GM19043 (cell line): Measurements from ENCODE around the gene WFDC12.
"Not testable (repeated sequence)": the region's sequence is repeated elsewhere in the genome, so short reads cannot be mapped to it uniquely, and the experiment has no call there.

Experiments used
- ATAC-seq: cut with Tn5 transposase; IDR thresholded peaks from one replicate; pipeline ENCODE4 v1.9.1; 2021; ENCODE audit warnings: low read depth; ENCODE audit not compliant: unreplicated experiment

The WFDC12 gene

GRCh38 chr20:45124365-45124764 is at the start of gene WFDC12:
Gene WFDC12 (minus strand): TSS chr20:45124465. CDS start chr20:45124447, 18 bp downstream.
- no peak for ATAC-seq

- no peak for ATAC-seq
Measured at GRCh38 chr20:45173522-45173921, 49.3 kb upstream of the WFDC12 start.

- no peak for ATAC-seq
Measured at GRCh38 chr20:45164906-45165305, 40.6 kb upstream of the WFDC12 start.

GRCh38 chr20:45163083-45163803 is 39.0 kb upstream of the WFDC12 start:
- ATAC-seq = no peak

- ATAC-seq = no peak
Measured at GRCh38 chr20:45157962-45158361, 33.7 kb upstream of the WFDC12 start.

GRCh38 chr20:45156713-45157112 is 32.4 kb upstream of the WFDC12 start:
- ATAC-seq = no peak

GRCh38 chr20:45154794-45155193 is 30.5 kb upstream of the WFDC12 start:
- not testable (repeated sequence) for ATAC-seq

- no peak for ATAC-seq
Measured at GRCh38 chr20:45154183-45154582, 29.9 kb upstream of the WFDC12 start.

- ATAC-seq = no peak
Measured at GRCh38 chr20:45153752-45154151, 29.5 kb upstream of the WFDC12 start.

- no peak for ATAC-seq
Measured at GRCh38 chr20:45153147-45153546, 28.9 kb upstream of the WFDC12 start.

GRCh38 chr20:45152405-45152804 is 28.1 kb upstream of the WFDC12 start:
- no peak for ATAC-seq

GRCh38 chr20:45149062-45149461 is 24.8 kb upstream of the WFDC12 start:
- ATAC-seq = no peak

- ATAC-seq = no peak
Measured at GRCh38 chr20:45140836-45141235, 16.6 kb upstream of the WFDC12 start.

- not testable (repeated sequence) for ATAC-seq
Measured at GRCh38 chr20:45139733-45140375, 15.6 kb upstream of the WFDC12 start.

GRCh38 chr20:45138561-45139300 is 14.5 kb upstream of the WFDC12 start:
- ATAC-seq = no peak

- ATAC-seq = no peak
Measured at GRCh38 chr20:45136911-45137310, 12.6 kb upstream of the WFDC12 start.

- ATAC-seq = no peak
Measured at GRCh38 chr20:45128099-45128498, 3.8 kb upstream of the WFDC12 start.

- no peak for ATAC-seq
Measured at GRCh38 chr20:45121388-45121787, 2.9 kb downstream of the WFDC12 start.

GRCh38 chr20:45119556-45120266 is 4.6 kb downstream of the WFDC12 start:
- ATAC-seq = no peak

GRCh38 chr20:45118028-45118427 is 6.2 kb downstream of the WFDC12 start:
- no peak for ATAC-seq

GRCh38 chr20:45117581-45117980 is 6.7 kb downstream of the WFDC12 start:
- ATAC-seq = no peak
